GM23338 (cell line): ENCODE results near the gene FKBP5.

ENCODE experiments used
- CTCF ChIP-seq, 2 experiments: fragments of 200-600 bp in 1 of 2; sonication (generic) in 1 of 2; conservative IDR thresholded peaks; 2 replicates each; pipeline versions ENCODE4 v1.5.1 to v1.6.1; 2016 to 2017; ENCODE audit warnings: antibody characterized with exemption in 2 of 2, low read depth in 2 of 2, mild to moderate bottlenecking in 2 of 2, moderate library complexity in 1 of 2
- EZH2phosphoT487 ChIP-seq: fragments of 200-600 bp; sonication (generic); IDR thresholded peaks from one replicate; pipeline ENCODE4 v1.8.1; 2018; ENCODE audit warnings: antibody characterized with exemption; ENCODE audit not compliant: unreplicated experiment
- JUNB ChIP-seq: IDR thresholded peaks from one replicate; pipeline ENCODE4 v1.6.1; 2016; ENCODE audit warnings: antibody characterized with exemption; ENCODE audit not compliant: unreplicated experiment
- NANOG ChIP-seq: IDR thresholded peaks from 2 replicates; pipeline ENCODE4 v1.6.1; 2016; ENCODE audit warnings: antibody characterized with exemption, borderline replicate concordance
- ZNF114 ChIP-seq: fragments of 250-450 bp; sonication (Bioruptor Pico); IDR thresholded peaks from 2 replicates; pipeline ENCODE4 v1.5.0; 2020; ENCODE audit warnings: mild to moderate bottlenecking, moderate library complexity

- TF ChIP-seq CTCF (conservative IDR thresholded peaks at IDR 0.05; ENCODE audit: low read depth in 2 of 2) (no peak), ZNF114 (CRISPR knock-in tag) (no peak), EZH2phosphoT487 (no peak), JUNB (no peak), NANOG (no peak)
Measured at GRCh38 chr6:35722121-35722761, 33.5 kb upstream of the FKBP5 start.
